GM19239 (cell line): ENCODE data around the gene PDIA2.
"Not testable (repeated sequence)": the region's sequence is repeated elsewhere in the genome, so short reads cannot be mapped to it uniquely, and the experiment has no call there.

Experiments
- DNase-seq: peaks from one replicate; pipeline ENCODE4 v3.0.0; 2011; ENCODE audit warnings: low spot score; ENCODE audit not compliant: insufficient read length
- FAIRE-seq: peaks from 2 replicates; lab custom pipeline; 2011; peaks lifted over from hg19 to GRCh38; lab: Jason Lieb, UNC

The PDIA2 gene, protein sequence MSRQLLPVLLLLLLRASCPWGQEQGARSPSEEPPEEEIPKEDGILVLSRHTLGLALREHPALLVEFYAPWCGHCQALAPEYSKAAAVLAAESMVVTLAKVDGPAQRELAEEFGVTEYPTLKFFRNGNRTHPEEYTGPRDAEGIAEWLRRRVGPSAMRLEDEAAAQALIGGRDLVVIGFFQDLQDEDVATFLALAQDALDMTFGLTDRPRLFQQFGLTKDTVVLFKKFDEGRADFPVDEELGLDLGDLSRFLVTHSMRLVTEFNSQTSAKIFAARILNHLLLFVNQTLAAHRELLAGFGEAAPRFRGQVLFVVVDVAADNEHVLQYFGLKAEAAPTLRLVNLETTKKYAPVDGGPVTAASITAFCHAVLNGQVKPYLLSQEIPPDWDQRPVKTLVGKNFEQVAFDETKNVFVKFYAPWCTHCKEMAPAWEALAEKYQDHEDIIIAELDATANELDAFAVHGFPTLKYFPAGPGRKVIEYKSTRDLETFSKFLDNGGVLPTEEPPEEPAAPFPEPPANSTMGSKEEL

DNA sequence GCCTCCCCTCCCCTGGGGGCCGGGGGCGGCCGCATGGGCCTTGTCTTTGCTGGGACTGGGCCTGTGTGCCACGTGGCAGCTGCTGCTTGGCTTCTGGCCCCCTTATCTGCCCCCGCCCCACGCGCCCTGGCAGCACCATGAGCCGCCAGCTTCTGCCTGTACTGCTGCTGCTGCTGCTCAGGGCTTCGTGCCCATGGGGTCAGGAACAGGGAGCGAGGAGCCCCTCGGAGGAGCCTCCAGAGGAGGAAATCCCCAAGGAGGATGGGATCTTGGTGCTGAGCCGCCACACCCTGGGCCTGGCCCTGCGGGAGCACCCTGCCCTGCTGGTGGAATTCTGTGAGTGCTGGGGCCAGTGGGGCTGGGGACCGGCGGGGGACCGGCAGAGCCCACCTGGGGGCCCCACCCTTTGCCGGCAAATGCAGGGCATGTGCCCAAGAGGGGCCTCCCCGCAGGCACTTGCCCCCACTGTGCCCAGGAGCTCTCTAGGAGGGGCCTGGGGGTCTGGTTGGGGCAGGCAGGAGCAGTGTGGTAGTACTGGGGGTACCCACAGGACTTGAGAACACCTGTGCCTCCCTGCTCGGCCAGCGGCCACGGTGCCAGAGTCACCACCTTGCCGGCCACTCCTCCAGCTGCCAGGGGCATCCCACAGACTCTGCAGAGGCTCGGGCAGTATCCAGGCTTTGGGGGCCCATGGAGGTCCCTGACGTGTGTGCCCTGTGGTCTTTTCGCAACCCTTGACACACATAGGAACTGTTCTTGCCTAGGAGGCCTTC is at the start of gene PDIA2:
Gene PDIA2, plus strand, starts transcription at position 132 of the 773 bp plus-strand sequence. Its CDS starts 6 bp downstream, at position 138.
- FAIRE-seq (no peak), DNase-seq (no peak)

DNA sequence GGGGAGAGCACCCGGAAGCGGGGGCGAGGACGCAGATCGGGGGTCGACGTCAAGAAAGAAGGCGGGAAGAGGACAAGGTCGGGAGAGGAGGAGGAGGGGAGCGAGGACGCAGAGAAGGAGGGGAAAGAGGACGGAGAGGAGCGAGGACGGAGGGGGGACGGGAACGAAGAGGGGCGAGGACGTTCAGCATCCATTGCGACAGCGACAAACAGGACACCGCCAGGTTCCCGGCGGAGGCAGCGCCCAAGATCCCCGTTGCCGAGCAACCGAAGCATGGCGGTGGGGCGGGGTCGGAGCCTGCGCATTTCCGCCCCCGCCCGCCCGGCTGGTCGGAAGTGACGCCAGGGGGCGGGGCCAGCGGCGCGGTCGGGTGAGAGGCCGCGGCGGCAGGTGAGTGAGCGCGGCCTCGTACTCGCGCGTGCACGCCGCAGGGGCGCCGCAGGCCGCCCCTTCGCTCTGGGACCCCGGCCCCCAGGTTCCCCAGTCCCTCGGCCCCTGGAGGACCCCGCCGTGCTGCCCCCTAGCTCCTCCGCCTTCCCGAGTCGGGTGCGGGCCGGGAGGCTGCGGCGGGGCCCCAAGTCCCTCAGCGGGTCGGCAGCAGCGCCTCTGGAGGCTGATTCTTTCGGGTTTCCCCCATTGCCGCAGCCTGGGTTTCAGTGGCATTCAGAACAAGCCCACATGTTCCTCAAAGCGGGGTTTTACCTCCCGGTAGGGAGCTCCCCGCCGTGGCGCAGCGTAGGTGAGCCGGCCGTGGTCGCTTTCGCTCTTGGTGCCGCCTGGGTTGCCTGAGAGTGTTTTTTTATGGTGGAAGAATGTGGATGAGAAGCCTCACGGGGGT is 48.3 kb upstream of the PDIA2 start, which contains the start of gene FAM234A:
Gene FAM234A, plus strand, starts transcription at position 354 of the 838 bp plus-strand sequence. CDS start 19,593 bp downstream, outside the sequence.
- DNase-seq (peak; percentile 89), FAIRE-seq (peak; percentile 87)

DNA sequence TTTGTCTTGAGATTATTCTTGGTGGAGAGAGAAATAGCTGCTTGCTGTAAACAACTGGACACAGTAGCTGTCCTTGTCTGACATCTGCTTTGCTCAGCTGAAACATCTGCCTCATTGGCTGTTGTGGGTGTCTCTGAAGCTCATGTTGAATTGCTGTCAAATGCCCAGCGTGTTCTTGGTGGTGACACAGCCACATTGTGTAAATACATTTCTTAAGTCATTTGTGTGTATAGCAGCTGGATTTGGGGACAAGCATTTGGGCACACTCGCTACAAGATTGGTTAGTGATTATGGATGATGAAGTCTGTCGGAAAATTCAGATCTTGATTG is 43.1 kb upstream of the PDIA2 start:
- no peak for DNase-seq
- FAIRE-seq = no peak

DNA sequence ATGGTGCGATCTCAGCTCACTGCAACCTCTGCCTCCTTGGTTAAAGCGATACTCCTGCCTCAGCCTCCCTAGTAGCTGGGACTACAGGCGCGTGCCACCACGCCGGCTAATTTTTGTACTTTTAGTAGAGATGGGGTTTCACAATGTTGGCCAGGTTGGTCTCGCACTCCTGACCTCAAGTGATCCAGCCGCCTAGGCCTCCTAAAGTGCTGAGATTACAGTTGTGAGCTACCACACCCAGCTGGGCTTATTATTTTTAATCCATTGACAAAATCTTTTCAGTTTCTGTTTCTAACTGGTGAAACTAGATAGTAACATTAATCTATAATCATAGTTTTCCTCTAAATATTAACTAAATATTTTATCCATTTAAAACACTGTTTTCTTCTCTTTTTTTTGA is 42.4 kb upstream of the PDIA2 start:
- no peak for FAIRE-seq
- no peak for DNase-seq

DNA sequence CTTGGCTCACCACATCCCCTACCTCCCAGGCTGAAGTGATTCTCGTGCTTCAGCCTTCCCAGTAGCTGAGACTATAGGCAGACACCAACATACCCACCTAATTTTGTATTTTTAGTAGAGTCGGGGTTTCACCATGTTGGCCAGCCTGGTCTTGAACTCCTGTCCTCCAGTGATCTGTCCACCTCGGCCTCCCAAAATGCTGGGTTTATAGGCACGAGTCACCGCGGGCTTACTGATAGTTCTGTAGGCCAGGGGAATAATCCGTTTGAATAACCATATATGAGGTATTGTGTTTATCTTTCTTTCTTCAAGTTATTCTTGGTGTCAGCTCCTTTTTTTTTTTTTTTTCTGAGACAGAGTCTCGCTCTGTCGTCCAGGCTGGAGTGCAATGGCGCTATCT is 40.7 kb upstream of the PDIA2 start:
- DNase-seq = no peak
- FAIRE-seq = no peak

DNA sequence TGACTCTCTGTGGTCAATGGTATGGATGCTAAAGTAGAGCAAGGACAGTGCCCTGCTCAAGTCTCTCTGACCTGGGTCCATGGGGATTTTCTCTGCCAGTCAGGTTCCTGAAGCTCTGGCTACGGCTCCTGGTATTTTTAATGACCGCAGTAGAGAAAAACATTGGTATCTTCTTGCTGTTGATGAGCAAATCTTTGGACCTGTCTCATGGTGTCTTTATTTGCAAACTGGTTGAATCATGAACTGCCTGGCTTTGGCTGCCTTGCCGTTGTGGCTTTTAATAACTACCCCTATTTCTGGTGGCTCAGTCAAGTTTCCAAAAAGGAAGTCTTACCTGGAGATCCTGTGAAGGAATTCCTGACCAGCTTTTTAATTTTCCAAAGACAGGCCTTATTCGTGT is 39.6 kb upstream of the PDIA2 start:
- FAIRE-seq (no peak), DNase-seq (no peak)

DNA sequence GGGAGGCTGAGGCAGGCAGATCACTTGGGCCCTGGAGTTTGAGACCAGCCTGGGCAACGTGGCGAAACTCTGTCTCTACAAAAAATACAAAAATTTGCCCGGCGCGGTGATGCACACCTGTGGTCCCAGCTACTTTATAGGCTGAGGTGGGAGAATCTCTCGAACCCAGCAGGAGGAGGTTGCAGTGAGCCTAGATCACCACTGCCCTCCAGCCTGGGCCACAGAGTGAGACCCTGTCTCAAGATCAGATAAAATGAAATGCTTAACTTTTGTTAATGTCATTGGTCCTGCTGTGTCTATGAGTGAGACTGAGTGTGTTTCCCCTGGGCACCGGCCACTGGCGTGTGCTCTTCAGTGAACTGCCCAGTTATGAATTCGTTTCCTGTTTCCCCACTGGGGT is 37.9 kb upstream of the PDIA2 start:
- DNase-seq (no peak), FAIRE-seq (no peak)

DNA sequence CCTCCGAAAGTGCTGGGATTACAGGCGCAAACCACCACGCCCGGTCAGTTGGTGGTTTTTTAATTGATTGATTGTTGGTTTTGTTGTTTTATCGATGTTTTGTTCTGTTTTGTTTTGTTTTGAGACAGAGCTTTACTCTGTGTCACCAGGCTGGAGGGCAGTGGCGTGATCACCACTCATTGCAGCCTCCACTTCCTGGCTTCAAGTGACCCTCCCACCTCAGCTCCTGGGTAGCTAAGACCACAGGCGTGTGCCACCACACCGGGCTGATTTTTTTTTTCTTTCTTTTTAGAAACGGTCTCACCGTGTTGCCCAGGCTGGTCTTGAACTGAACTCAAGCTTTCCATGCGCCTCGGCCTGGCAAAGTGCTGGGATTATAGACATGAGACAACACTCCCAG is 35.9 kb upstream of the PDIA2 start:
- DNase-seq (no peak), FAIRE-seq (no peak)

DNA sequence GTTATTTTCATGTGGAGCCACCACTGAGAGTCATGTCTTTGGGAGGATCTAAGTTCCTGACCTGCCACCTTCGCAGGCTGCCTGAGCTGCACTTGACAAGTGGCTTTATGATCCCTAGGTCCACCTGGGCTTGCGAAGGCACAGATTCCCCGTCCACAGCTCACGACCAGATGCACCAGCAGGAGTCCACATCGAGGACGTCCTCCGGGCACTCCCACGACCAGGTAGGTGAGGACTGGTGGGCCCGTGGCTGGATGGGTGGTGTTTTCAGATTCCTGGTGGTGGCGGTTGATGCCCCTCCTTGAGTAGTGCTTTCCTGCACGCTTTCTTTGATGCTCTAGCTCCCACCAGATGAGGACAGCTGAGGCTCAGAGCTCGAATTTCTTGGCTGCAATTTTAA is 33.5 kb upstream of the PDIA2 start:
- DNase-seq (no peak), FAIRE-seq (no peak)

DNA sequence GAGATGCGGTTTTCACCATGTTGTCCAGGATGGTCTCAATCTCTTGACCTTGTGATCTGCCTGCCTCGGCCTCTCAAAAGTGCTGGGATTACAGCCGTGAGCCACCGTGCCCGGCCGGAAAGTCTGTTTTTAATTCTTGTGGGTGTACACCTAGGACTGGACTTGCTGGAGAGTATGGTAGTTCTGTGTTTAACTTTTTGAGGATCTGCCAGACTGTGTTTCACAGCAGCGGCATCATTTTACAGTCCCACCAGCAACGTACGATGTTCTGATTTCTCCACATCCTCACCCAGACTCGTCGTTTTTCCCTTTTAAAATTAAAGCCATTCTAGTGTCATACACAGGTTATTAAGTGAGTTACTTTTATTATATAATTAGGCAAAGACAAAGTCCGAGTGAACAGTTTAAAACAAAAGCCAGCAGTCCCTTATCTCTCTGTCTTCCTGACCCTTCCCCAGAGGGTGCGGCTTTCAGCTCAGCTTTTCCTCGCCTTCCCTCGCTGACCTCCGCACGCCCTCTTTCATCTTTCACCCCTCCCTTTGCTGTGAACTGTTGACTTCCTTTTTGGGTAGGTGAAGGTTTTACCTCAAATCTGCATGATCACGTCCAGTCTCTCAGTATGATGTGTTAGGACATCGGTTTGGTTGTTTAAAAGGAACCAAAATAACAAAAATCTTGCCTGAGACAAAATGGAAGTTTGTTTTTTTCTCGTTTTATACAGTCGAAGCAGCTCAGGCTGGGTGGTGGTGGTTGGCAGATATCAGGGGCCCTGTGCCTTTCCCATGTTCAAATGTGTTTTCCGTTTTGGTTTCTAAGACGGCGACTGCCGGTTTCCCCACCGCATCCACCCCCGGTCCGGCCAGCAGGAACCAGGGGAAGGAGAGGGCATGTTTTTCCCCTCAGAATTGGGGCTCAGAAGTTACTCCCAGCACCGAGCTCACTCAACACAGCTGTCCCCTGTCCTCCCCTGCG is 30.3 kb upstream of the PDIA2 start:
- FAIRE-seq (peak; percentile 90), DNase-seq (peak; percentile 48)

DNA sequence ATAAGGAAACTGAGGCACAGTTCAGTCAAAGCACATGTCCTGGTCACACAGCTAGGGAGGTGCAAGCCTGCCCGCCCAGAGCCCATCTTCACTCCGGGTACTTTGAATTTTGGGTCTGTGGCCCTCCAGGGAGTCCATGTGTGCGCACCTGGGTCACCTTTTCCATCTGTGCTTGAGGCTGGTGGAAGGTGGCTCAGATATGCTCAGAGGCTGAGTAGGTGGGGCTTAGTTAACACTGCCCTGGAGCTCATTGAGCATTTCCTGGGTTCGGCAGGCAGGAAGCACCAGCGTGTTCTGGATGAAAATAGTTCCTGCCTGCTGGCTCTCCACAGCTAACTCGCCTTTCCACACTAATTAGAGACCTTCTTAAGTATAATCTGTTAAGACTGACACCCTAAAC is 29.1 kb upstream of the PDIA2 start:
- FAIRE-seq (no peak), DNase-seq (no peak)

DNA sequence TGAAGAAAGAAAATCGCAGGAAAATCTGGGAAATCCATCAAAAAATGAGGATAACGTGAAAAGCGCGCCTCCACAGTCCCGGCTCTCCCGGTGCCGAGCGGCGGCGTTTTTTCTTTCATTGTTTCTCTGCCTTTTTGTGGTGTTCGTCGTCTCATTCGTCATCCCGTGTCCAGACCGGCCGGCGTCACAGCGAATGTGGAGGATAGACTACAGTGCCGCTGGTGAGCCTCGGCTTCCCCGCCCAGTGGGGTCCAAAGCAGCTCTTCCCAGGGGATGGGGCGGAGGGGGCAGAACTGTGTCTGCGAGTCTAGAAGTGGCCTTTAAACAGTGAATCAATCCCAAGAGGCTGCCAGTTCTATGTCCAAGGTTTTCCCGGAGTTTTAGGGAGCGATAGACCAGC is 28.5 kb upstream of the PDIA2 start:
- FAIRE-seq (no peak), DNase-seq (no peak)

DNA sequence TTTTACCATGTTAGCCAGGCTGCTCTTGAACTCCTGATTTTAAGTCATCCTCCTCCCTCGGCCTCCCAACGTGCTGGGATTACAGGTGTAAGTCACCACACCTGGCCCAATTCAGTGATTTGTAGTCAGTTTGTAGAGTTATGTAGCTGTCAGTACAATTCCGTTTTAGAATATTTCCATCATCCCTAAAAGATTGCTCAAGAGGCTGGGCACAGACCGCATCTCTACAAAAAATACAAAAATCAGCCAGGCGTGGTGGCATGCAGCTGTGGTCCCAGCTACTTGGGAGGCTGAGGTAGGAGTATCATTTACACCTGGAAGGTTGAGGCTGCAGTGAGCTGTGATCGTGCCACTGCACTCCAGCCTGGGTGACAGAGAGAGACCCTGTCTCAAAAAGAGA is 27.8 kb upstream of the PDIA2 start:
- DNase-seq = no peak
- FAIRE-seq = no peak

DNA sequence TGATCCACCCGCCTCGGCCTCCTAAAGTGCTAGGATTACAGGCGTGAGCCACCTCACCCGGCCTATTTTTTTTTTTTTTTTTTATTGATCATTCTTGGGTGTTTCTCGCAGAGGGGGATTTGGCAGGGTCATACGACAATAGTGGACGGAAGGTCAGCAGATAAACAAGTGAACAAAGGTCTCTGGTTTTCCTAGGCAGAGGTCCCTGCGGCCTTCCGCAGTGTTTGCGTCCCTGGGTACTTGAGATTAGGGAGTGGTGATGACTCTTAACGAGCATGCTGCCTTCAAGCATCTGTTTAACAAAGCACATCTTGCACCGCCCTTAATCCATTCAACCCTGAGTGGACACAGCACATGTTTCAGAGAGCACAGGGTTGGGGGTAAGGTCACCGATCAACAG is 24.9 kb upstream of the PDIA2 start:
- FAIRE-seq = not testable (repeated sequence)

DNA sequence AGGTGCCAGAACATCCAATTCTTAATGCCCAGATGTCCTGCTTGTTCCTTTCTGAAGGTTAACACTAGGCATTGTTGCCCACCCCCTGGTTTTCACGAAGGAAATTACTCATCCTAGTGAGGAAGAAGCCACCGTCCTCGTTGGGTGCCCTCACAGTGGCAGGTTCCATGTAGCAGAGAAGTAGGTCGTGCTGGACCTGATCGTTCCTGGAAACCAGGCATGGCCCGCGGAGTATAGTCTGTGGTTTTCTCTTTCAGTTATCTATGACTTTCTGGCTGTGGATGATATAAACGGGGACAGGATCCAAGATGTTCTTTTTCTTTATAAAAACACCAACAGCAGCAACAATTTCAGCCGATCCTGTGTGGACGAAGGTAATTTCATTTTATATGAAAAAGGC is 23.7 kb upstream of the PDIA2 start:
- FAIRE-seq (no peak), DNase-seq (no peak)

More for the DNA sequence above, 24.9 kb upstream of the PDIA2 start:
- not testable (repeated sequence) for DNase-seq

DNA sequence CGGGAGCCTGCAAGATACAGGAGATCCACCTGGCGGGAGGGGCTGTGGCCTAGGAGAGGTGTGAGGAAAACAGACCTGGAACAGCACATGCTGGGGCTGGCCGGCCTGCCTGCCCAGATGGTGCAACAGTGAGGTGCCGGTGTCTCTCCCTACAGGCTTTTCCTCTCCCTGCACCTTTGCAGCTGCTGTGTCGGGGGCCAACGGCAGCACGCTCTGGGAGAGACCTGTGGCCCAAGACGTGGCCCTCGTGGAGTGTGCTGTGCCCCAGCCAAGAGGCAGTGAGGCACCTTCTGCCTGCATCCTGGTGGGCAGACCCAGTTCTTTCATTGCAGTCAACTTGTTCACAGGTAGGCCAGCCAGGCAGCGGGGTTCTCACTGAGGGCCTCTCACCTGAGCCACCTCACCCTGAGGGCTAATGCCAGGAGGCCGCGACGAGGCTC is 23.1 kb upstream of the PDIA2 start:
- FAIRE-seq (no peak), DNase-seq (no peak)

DNA sequence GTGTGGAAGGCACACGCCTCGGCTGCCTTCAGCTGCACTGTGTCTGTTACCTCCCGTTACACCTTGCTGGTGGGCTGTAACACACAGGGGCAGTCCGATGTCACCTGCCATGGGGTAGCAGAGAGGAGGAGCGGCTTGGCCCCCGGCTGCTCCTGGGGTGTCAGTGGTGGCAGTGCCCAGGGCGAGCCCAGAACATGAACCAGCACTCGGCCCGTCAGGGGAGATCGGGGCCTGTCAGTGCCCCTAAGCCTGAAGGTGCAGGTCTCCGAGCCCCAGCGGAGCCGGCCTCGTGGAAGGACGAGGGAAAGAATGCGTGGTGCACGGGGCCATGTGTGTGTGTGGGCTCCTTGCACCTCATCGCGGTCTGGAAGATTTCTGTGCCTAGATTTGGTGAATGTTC is 22.6 kb upstream of the PDIA2 start:
- DNase-seq (no peak), FAIRE-seq (no peak)

DNA sequence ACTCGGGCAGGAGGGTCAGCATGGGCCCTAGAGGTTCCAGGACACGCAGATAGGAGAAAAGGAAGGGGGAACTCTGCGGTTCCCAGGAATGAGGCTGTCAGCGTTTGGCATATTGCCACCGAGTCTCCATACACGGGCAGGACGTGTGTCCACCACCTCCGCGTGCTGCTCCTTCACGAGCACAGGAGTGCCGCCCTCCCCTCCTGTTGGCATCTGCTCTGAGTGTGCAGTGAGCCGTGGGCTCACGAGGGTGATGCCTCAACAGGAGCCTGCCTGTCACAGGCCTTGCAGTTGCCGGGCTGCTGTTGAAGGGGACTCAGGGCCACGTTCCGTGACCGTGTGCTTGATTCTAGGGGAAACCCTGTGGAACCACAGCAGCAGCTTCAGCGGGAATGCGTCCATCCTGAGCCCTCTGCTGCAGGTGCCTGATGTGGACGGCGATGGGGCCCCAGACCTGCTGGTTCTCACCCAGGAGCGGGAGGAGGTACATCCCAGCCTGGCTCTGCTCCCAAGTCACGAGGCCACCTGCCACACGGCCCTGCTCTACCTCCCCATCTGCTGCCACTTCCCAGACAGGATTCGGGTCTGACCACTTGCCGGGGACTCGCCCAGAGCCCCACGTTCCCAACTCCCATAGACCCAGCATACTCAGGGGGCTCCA is 21.8 kb upstream of the PDIA2 start:
- FAIRE-seq (no peak), DNase-seq (no peak)
